Occipital lobe (tissue), 2 donors: ENCODE results near the gene STMND1. TPM values are rescaled to one million over a fixed set of nuclear protein-coding genes. Genes with fewer than 3 reads are reported as not detected.

Source experiments
- DNase-seq: peaks from one replicate; lab custom pipeline; 2025; lab: John Stamatoyannopoulos, UW
- total RNA-seq: library from RNA; depleted of rRNA; stranded (reverse); fragments of >200 nt; gene quantifications from one replicate; pipeline ENCODE4 v1.2.3, GENCODE V29; 2014

The STMND1 gene
- total RNA-seq, 1 donor from 2014 or later: not detected

- no peak for DNase-seq
Observed at GRCh38 chr6:17097982-17098381, 3.9 kb upstream of the STMND1 start.

DNA sequence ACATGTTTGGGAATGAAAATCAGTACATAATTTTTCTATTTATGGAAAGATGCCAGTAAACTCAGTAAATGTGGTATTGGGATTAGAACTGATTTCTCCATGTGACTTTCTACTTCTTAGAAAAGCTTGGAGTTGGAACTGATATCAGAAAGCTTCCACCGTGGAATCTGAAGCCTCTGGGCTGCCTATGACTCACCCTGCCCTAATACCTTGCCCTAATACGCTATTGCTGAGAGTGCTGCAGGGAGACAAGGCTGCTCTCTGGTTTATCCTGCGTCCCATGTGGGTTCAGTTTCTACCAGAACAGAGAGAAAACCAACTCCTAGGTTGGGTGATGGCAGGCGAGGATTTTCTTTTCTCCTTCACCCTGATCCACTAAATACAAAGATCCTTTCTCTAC, 3.3 kb upstream of the STMND1 start:
- DNase-seq: no peak

- DNase-seq: no peak
Observed at GRCh38 chr6:17099401-17100059, 2.3 kb upstream of the STMND1 start.

DNA sequence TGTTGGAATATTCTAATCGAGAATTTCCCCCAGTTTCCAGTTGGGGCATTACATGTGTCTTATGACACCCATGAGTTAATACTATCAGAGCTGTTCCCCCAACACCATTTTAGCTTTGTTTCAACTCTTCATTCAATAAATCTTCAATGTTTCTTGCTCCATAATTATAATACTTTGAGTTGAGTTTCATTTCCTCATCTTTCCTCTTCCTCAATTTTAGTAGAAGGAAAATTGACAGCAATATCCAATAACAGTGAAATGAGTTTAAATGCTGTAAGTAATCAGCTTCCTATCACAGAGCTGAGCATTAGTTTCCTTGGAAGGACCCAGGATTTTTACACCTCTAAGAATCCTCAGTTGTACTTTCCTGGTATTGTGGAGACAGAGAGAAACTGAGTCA, 1.0 kb upstream of the STMND1 start:
- DNase-seq: no peak

DNA sequence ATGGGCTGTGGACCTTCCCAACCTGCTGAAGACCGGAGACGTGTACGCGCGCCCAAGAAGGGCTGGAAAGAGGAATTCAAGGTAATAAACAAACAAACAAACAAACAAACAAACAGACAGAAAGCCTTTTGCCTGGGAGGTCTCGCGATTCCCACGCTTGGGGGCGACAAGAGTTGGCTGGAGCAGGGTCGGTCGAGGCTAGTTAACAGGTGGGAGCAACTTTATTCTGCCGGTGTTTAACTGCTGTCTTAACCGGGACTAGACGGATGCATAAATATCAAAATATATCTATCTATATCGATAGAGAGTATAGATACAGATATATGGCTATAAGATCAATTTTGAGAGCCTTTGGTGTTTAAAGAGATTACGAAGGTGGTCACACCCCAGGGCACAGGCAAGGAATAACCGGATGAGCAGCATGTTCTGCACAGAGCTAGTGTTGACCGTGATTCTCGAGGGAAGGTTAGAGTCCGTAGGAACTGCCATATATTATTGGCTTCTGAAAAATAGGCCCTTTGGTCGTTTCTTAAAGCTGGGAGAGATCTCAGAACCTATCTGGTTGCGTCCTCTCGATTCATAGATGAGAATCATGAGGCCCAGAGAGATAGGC, 514 bp downstream of the STMND1 start:
- DNase-seq: no peak

DNA sequence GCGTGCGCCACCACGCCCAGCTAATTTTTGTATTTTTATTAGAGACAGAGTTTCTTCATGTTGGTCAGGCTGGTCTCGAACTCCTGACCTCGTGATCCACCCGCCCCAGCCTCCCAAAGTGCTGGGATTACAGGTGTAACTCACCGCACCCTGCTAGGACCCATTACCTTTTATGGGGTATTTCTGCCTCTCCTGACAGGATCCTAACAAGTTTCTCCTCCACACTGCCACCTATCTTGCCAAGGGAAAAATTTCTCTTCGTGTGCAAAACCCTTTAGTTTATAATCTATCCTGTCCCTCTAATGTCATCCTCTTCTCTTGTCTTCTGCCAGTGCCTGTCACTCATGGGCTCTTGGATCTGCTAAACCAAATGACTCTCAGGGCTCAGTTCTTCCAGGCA, 1.9 kb downstream of the STMND1 start:
- no peak for DNase-seq

- no peak for DNase-seq
Observed at GRCh38 chr6:17107863-17108262, 6.0 kb downstream of the STMND1 start.

DNA sequence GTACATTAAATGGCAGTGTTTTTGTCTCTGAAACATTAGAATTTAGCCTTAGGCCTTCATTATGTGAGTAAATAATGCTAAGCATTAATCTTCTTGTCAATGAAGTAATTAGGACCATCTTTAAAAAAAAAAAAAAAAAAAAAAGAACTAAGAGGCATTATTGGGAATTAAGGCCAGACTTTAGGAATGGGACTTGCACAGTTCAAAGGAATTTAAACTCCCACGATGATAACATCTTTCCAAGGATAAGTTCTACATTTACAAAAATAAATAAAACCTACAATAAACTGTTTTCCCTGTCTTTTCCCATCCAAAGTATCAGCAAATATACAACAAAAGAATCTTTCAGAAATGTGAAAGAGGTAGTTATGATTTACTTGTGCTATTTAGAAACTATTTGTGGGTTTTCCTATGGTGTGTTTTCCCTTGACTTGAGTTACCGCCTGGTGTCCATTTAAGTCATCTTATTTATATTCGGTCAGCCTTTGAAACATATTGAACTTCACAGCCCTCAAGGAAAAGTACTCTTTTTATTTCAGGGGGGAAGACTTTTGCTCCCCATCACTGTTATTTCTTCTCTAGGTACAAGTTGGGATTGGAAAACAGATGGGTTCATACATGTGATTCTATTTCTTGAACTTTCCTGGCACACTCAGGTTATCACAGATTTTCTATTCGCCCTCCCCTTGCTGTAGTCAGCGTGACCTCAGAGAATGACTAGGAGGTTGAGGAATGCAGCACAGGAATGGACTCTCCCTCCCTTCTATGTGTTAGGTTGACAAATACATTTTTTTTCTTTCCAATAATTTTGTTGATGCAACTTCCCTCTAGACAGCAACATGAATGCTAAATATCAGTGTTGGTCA, 13.6 kb downstream of the STMND1 start:
- no peak for DNase-seq

DNA sequence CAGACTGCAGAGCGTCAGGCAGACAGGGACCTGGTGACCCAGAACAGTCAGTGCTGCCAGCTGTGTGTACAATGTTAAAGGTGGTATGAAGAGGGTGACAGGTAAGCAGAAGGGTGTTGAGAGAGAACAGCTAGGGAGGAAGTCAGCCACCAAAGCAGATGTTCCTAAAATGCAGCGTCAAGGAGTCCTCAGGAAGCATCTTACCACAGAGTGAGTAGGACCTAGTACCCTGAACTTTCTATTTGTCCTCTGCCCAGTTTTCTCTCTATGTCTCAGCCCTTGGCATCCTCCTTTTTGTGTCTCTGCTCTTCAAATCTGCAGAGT, 14.2 kb downstream of the STMND1 start:
- DNase-seq: no peak

- no peak for DNase-seq
Observed at GRCh38 chr6:17120019-17120418, 18.2 kb downstream of the STMND1 start.

DNA sequence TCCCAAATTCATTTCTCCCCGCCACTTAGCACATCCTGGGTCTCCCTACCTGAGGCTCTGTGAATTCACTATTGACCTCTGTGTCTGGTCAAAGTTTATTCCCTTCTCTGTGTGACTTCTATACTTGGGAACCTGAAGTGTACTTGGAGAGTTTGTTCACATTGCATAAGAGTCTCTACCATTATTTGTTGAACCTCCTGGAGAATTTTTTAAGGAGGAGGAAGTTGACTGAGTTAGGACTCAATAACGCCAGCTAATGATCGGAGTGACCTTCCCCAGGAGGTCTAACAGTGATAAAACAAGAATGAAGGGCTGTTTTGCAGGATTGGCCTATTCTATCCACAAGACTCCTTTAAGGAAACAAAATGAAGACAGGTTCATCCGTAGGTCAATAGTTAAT, 23.6 kb downstream of the STMND1 start:
- DNase-seq: no peak

DNA sequence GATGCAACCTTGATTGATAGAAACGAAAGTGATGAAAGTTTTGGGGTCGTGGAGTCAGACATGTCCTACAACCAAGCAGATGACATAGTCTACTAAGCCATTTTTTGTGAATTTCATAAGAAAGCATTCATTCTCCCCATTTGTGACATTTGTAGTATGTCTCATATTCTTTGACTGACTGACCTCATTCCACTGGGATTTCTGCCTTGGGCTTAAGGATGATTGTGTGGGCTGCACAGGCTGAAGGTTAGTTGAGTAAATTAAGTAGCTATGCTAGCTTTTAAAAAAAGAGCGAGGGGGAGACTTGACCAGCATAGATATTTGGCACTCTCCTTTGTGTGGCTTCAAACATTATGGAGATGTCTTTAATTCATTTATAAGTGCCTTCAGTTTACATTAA, 28.9 kb downstream of the STMND1 start:
- DNase-seq: no peak

- no peak for DNase-seq
Observed at GRCh38 chr6:17132967-17133366, 31.1 kb downstream of the STMND1 start.

- no peak for DNase-seq
Observed at GRCh38 chr6:17138033-17138432, 36.2 kb downstream of the STMND1 start.

- DNase-seq: no peak
Observed at GRCh38 chr6:17144016-17144415, 42.2 kb downstream of the STMND1 start.

GRCh38 chr6:17149571-17149970, 47.7 kb downstream of the STMND1 start:
- DNase-seq: no peak

- DNase-seq: no peak
Observed at GRCh38 chr6:17150096-17150495, 48.2 kb downstream of the STMND1 start.

DNA sequence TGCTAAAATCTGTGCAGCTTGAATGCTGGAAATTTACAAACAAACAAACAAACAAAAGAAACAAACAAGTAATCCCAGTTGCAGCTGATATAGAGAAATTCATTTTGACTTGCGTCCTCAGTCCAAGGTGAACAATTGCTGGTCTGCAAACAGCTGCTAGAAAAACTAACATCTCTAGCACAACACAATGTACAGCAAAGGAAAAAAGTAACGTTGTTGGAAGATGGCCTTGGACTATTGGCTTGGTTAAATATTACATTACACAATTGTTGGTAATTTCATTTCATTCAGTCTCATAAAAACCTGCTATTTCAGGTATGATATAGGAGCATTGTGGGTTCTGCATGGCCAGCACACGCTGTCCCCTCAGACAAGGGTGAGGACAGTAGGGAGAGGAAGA, 50.0 kb downstream of the STMND1 start:
- no peak for DNase-seq

GRCh38 chr6:17152703-17153102, 50.9 kb downstream of the STMND1 start:
- DNase-seq: no peak

GRCh38 chr6:17156112-17156921, 54.5 kb downstream of the STMND1 start:
- DNase-seq: peak; percentile 5

- DNase-seq: no peak
Observed at GRCh38 chr6:17156966-17157365, 55.1 kb downstream of the STMND1 start.

GRCh38 chr6:17157617-17158016, 55.8 kb downstream of the STMND1 start:
- DNase-seq: no peak
